Measurements from ENCODE around the gene OR10H4. TPM values are rescaled to one million over a fixed set of nuclear protein-coding genes. Genes with fewer than 3 reads are reported as not detected.

OR10H4 gene
- total RNA-seq, 4 donors from 2014 or later, result not detected

- 51% methylated on average over 2 of the region's 2 CpGs for WGBS
- DNase-seq (ENCODE audit: low spot score in 2 of 2), result no peak
- H3K9me3 ChIP-seq, result no peaks in the 10 kb centered on the region
- H3K27ac ChIP-seq, result no peak overlapping the region
- H3K36me3 ChIP-seq, result no peaks in the 10 kb centered on the region
- no peak overlapping the region for H3K4me3 ChIP-seq
- TF ChIP-seq POLR2AphosphoS5 (IDR thresholded peaks at IDR 0.05) (no peak), EP300 (IDR thresholded peaks at IDR 0.05) (no peak), CTCF (IDR thresholded peaks at IDR 0.05) (no peak), POLR2A (IDR thresholded peaks at IDR 0.05) (no peak)
- no peaks in the 10 kb centered on the region for H3K4me1 ChIP-seq
- peaks cover 15% of the 10 kb centered on the region for H3K27me3 ChIP-seq
These were observed 37.9 kb downstream of the OR10H4 start for GRCh38 chr19:15986701-15987100.

- TF ChIP-seq CTCF (IDR thresholded peaks at IDR 0.05) (no peak), EP300 (IDR thresholded peaks at IDR 0.05) (no peak), POLR2AphosphoS5 (IDR thresholded peaks at IDR 0.05) (no peak), POLR2A (IDR thresholded peaks at IDR 0.05) (no peak)
- Histone ChIP-seq H3K4me3 (no peak overlapping the region), H3K36me3 (no peaks in the 10 kb centered on the region), H3K9me3 (no peaks in the 10 kb centered on the region), H3K27me3 (peaks cover 25% of the 10 kb centered on the region), H3K27ac (no peak overlapping the region), H3K4me1 (no peaks in the 10 kb centered on the region)
- 36% methylated on average over 3 of the region's 3 CpGs for WGBS
- no peak for DNase-seq (ENCODE audit: low spot score in 2 of 2)
These were observed 41.1 kb downstream of the OR10H4 start for GRCh38 chr19:15989889-15990288.

GRCh38 chr19:15991602-15992001 lies 42.8 kb downstream of the OR10H4 start:
- Histone ChIP-seq H3K9me3 (no peaks in the 10 kb centered on the region), H3K27ac (no peak overlapping the region), H3K4me1 (no peaks in the 10 kb centered on the region), H3K27me3 (peaks cover 25% of the 10 kb centered on the region), H3K4me3 (no peak overlapping the region), H3K36me3 (no peaks in the 10 kb centered on the region)
- TF ChIP-seq CTCF (IDR thresholded peaks at IDR 0.05) (no peak), POLR2AphosphoS5 (IDR thresholded peaks at IDR 0.05) (no peak), POLR2A (IDR thresholded peaks at IDR 0.05) (no peak), EP300 (IDR thresholded peaks at IDR 0.05) (no peak)
- no peak for DNase-seq (ENCODE audit: low spot score in 2 of 2)

GRCh38 chr19:15992014-15992413 lies 43.2 kb downstream of the OR10H4 start:
- DNase-seq (ENCODE audit: low spot score in 2 of 2), result no peak
- Histone ChIP-seq H3K9me3 (no peaks in the 10 kb centered on the region), H3K27me3 (peaks cover 25% of the 10 kb centered on the region), H3K4me1 (no peaks in the 10 kb centered on the region), H3K27ac (no peak overlapping the region), H3K36me3 (no peaks in the 10 kb centered on the region), H3K4me3 (no peak overlapping the region)
- 81% methylated on average over 5 of the region's 5 CpGs for WGBS
- no peak for TF ChIP-seq POLR2A (IDR thresholded peaks at IDR 0.05)
- TF ChIP-seq EP300 (IDR thresholded peaks at IDR 0.05), result no peak
- TF ChIP-seq POLR2AphosphoS5 (IDR thresholded peaks at IDR 0.05), result no peak
- no peak for TF ChIP-seq CTCF (IDR thresholded peaks at IDR 0.05)

- WGBS, result 59% methylated on average over 6 of the region's 6 CpGs
- no peak for DNase-seq (ENCODE audit: low spot score in 2 of 2)
- H3K36me3 ChIP-seq, result no peaks in the 10 kb centered on the region
- no peaks in the 10 kb centered on the region for H3K9me3 ChIP-seq
- no peaks in the 10 kb centered on the region for H3K4me1 ChIP-seq
- no peak overlapping the region for H3K27ac ChIP-seq
- H3K27me3 ChIP-seq, result peaks cover 16% of the 10 kb centered on the region
- TF ChIP-seq POLR2A (IDR thresholded peaks at IDR 0.05) (no peak), EP300 (IDR thresholded peaks at IDR 0.05) (no peak), CTCF (IDR thresholded peaks at IDR 0.05) (no peak), POLR2AphosphoS5 (IDR thresholded peaks at IDR 0.05) (no peak)
- no peak overlapping the region for H3K4me3 ChIP-seq
These were observed 46.7 kb downstream of the OR10H4 start for GRCh38 chr19:15995536-15995935.
